ENCODE results near the gene TMEM150C.

- TF ChIP-seq POLR2AphosphoS5 (IDR thresholded peaks at IDR 0.05; ENCODE audit: low read depth) (no peak), CTCF (IDR thresholded peaks at IDR 0.05; ENCODE audit: insufficient read depth, low read length) (no peak), REST (IDR thresholded peaks at IDR 0.05; ENCODE audit: insufficient replicate concordance, low read depth) (no peak), GABPA (IDR thresholded peaks at IDR 0.05; ENCODE audit: low read depth) (no peak), SPI1 (IDR thresholded peaks at IDR 0.05; ENCODE audit: borderline replicate concordance, low read depth) (no peak)
Observed at GRCh38 chr4:82599336-82599735, 37.5 kb upstream of the TMEM150C start.
